Measurements from ENCODE around the gene DCAF6. TPM values are rescaled to one million over a fixed set of nuclear protein-coding genes. Genes with fewer than 3 reads are reported as not detected.

The DCAF6 gene
- total and polyA plus RNA-seq, 5 donors, result 124 to 192 (median 175) TPM

DNA sequence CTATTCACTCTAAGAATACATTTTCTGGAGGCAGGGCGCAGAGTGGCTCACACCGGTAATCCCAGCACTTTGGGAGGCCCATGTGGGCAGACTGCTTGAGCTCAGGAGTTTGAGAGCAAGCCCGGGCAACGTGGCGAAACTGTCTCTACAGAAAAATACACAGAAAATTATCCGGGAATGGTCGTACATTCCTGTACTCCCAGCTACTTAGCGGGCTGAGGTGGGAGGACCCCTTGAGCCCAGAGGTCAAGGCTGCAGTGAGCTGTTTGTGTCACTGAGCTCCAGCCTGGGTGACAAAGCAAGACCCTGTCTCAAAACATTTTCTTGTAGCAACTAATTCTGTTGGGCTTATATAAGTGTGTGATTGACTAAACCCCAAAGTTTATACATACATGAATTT lies 169.8 kb downstream of the DCAF6 start:
- ATAC-seq, result no peak
- Histone ChIP-seq H3K27ac (ENCODE audit: low read length) (no peak overlapping the region), H3K9me3 (ENCODE audit: control insufficient read depth, low read length) (no peaks in the 10 kb centered on the region), H3K4me3 (ENCODE audit: low read length) (no peak overlapping the region), H3K27me3 (ENCODE audit: control insufficient read depth, insufficient read depth) (no peaks in the 10 kb centered on the region), H3K4me1 (ENCODE audit: control insufficient read depth, insufficient read depth, low read length) (no peaks in the 10 kb centered on the region)
- no peak for DNase-seq
- intact Hi-C loops (cut with DNase I), result no loop called here
- 88% methylated on average over 8 of the region's 8 CpGs for WGBS

DNA sequence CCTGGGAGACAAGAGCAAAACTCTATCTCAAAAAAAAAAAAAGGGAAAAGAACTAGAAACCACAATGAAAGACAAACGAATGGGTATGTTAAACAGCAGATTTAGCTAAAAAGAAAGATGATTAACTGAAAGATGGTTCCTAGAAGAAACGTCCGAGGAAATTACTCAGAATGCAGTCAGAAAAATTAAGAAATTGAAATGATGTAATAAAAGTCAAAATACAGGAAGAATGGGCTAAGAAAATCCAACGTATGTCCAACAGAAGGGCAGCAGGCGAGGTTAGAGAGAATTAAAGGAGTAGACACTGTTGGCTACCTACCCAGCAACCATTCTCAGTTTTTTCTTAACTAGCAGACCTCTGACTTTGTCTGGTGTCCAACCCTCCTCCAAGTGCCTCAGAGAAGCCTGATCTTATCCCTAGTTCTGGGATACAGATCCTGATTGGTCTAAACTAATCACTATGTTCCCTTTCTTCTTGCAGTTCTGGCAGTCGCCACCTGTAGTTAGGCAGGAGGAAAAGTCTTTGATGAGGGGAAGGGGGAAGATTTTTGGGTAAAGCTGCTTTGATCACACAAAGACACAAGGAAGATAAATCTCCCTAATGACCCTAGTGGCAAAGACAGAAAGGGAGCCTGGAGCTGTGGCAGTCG lies 174.5 kb downstream of the DCAF6 start:
- Histone ChIP-seq H3K27me3 (ENCODE audit: control insufficient read depth, insufficient read depth) (no peaks in the 10 kb centered on the region), H3K4me1 (ENCODE audit: control insufficient read depth, insufficient read depth, low read length) (no peaks in the 10 kb centered on the region), H3K4me3 (ENCODE audit: low read length) (no peak overlapping the region), H3K9me3 (ENCODE audit: control insufficient read depth, low read length) (no peaks in the 10 kb centered on the region), H3K27ac (ENCODE audit: low read length) (no peak overlapping the region)
- DNase-seq, result no peak
- intact Hi-C loops (cut with DNase I), result no loop called here
- ATAC-seq, result no peak
- 83% methylated on average over 7 of the region's 7 CpGs for WGBS

DNA sequence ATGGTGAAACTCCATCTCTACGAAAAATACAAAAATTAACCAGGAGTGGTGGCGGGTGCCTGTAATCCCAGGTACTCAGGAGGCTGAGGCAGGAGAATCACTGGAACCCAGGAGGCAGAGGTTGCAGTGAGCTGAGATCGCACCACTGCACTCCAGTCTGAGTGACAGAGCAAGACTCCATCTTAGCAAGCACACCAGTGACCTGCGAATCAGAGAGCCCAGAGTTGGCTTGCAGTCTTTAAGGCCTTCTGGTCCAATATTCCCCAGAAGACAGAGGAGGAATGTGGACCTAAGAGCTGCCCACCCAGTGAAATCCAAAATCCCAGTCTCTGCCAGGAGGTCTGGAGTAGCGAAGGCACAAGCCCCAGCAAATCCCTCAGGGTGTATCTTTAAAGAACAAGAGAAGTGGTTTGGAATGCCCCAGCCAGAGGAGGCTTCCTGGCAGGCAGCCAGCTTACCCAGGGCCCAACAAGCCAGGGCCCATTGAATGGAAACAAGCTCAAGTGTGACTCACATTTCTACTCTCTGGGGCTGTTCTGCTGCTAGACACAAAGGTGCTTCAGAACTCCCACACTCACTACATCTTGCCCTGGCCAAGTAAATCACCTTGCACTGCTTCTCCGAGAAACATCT lies 176.3 kb downstream of the DCAF6 start:
- intact Hi-C loops (cut with DNase I), result no loop called here
- H3K9me3 ChIP-seq (ENCODE audit: control insufficient read depth, low read length), result no peaks in the 10 kb centered on the region
- DNase-seq (peak; percentile 43 to 73 (median 64)), ATAC-seq (peak; percentile 26 to 41)
- H3K27me3 ChIP-seq (ENCODE audit: control insufficient read depth, insufficient read depth), result no peaks in the 10 kb centered on the region
- H3K4me1 ChIP-seq (ENCODE audit: control insufficient read depth, insufficient read depth, low read length), result no peaks in the 10 kb centered on the region
- WGBS, result 92% methylated on average over 6 of the region's 6 CpGs
- no peak overlapping the region for H3K27ac ChIP-seq (ENCODE audit: low read length)
- no peak overlapping the region for H3K4me3 ChIP-seq (ENCODE audit: low read length)

DNA sequence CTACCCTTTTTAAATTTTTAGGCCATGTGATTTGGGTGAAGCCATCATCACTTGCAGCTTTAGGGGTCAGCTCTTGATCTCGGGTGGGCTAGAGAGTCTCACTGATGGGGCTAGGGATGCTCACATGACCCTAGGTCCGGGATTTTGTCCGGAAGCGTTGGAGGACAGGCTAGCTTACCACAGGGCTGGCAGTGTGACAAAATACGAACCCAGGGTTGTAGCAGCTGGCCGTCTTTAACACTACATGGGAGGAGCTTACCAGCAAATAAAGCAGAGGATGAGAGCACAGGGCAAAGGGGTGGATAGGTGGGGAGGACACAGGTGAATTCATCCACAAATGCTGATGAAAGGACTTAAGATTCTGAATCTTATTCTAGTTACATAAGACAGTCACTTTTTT lies 178.4 kb downstream of the DCAF6 start:
- Histone ChIP-seq H3K4me3 (ENCODE audit: low read length) (no peak overlapping the region), H3K27ac (ENCODE audit: low read length) (no peak overlapping the region), H3K4me1 (ENCODE audit: control insufficient read depth, insufficient read depth, low read length) (no peaks in the 10 kb centered on the region), H3K27me3 (ENCODE audit: control insufficient read depth, insufficient read depth) (no peaks in the 10 kb centered on the region), H3K9me3 (ENCODE audit: control insufficient read depth, low read length) (no peaks in the 10 kb centered on the region)
- 69% methylated on average over 6 of the region's 6 CpGs for WGBS
- ATAC-seq, result peak in 1 of 2 donors; percentile 36
- intact Hi-C loops (cut with DNase I), result no loop called here
- DNase-seq, result no peak

DNA sequence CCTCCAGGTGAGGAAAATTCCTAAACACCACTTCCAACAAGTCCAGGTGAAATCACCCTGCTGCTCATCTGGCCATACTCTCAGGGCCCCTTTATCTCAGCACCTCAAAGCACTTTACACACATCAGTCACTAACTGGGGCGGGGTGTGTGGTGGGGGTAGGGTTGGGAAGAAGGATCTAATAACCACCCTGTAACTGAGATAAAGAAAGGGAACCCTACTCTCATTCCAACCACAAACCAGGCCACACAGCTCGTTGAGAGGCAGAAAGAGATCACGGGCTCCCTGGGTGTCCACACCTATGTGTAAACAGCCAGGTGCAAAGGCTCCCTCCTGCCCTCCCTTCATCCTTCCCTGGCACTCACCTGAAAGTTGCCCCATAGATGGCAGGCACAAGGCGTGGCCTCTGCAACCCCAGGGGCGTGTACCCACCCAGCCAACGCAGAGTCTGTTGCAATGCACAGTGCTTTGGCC lies 179.9 kb downstream of the DCAF6 start:
- WGBS, result 91% methylated on average over 6 of the region's 6 CpGs
- DNase-seq, result no peak
- intact Hi-C loops (cut with DNase I), result no loop called here
- H3K4me1 ChIP-seq (ENCODE audit: control insufficient read depth, insufficient read depth, low read length), result peaks cover under 1% of the 10 kb centered on the region
- ATAC-seq, result no peak
- H3K27me3 ChIP-seq (ENCODE audit: control insufficient read depth, insufficient read depth), result no peaks in the 10 kb centered on the region
- H3K27ac ChIP-seq (ENCODE audit: low read length), result no peak overlapping the region
- no peaks in the 10 kb centered on the region for H3K9me3 ChIP-seq (ENCODE audit: control insufficient read depth, low read length)
- no peak overlapping the region for H3K4me3 ChIP-seq (ENCODE audit: low read length)

DNA sequence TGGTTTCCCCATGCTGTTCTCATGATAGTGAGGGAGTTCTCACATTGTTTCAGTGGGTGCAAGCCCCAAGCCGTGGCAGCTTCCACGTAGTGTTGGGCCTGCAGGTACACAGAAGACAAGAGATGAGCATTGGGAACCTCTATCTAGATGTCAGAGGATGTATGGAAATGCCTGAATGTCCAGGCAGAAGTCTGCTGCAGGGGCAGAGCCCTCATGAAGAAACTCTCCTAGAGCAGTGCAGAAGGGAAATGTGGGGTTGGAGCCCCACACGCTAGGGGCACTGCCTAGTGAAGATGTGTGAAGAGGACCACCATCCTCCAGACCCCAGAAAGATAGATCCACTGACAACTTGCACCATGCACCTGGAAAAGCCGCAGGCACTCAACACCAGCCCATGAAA lies 183.3 kb downstream of the DCAF6 start:
- Histone ChIP-seq H3K27me3 (ENCODE audit: control insufficient read depth, insufficient read depth) (no peaks in the 10 kb centered on the region), H3K4me3 (ENCODE audit: low read length) (no peak overlapping the region), H3K4me1 (ENCODE audit: control insufficient read depth, insufficient read depth, low read length) (peaks cover 11% of the 10 kb centered on the region), H3K9me3 (ENCODE audit: control insufficient read depth, low read length) (no peaks in the 10 kb centered on the region), H3K27ac (ENCODE audit: low read length) (no peak overlapping the region)
- intact Hi-C loops (cut with DNase I), result no loop called here
- no peak for ATAC-seq
- DNase-seq, result no peak
- 97% methylated on average over 4 of the region's 4 CpGs for WGBS

DNA sequence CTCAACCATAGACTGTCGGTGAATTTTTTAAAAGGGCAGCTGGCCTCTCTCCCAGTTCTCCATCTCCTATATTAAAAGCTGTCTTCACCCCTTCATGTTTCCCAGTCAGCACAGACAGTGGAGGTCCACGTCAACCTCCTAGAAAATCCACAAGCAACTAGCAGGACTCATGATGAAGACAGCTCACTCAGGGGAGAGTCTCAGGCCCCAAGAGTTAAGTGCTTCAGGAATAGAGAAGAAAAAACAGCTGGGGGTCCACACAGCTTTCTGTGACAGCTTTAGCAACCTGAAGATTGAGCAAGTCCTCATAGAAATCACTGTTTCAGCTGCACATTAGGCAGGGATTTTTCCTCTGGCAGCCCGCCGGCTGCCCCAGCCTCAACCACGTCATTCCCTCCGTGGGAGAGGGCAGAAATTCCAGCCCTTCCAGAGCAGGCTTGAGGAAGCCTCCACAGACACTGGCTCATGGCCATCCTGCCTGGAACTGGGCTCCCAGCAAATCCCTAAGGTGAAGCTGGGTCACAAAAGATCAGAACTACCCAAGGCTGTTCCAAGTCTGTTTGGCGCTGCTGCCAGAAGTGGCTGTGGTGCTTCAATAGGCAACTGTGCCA lies 185.0 kb downstream of the DCAF6 start:
- no peaks in the 10 kb centered on the region for H3K9me3 ChIP-seq (ENCODE audit: control insufficient read depth, low read length)
- peak; percentile 96 for ATAC-seq
- intact Hi-C loops (cut with DNase I), result no loop called here
- 23% methylated on average over 7 of the region's 7 CpGs for WGBS
- H3K4me1 ChIP-seq (ENCODE audit: control insufficient read depth, insufficient read depth, low read length), result peaks cover 11% of the 10 kb centered on the region
- peak overlapping the region; percentile 66 for H3K27ac ChIP-seq (ENCODE audit: low read length)
- DNase-seq, result peak; percentile 90 to 95 (median 94)
- no peaks in the 10 kb centered on the region for H3K27me3 ChIP-seq (ENCODE audit: control insufficient read depth, insufficient read depth)
- no peak overlapping the region for H3K4me3 ChIP-seq (ENCODE audit: low read length)

DNA sequence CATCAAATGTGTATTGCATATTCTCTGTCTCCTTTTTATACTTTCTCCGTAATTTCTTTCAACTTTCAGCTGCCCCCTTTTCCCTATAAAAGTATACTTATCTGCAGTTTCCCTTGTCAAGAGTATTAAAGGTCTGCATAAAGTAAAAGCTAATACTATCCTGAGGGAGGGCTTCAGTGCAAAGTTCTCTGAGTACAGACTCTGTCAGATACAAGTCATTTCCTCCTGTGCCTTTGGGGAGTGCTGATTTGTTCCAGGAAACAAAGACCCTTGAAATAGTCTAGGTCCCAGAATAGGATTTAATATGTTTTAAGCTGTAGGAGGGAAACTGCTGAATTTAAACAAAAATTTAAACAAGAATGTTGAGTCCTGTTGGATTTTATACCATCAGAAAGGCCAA lies 188.6 kb downstream of the DCAF6 start:
- intact Hi-C loops (cut with DNase I), result no loop called here
- H3K27me3 ChIP-seq (ENCODE audit: control insufficient read depth, insufficient read depth), result no peaks in the 10 kb centered on the region
- WGBS, result 82% methylated on average over 1 of the region's 1 CpG
- ATAC-seq (no peak), DNase-seq (no peak)
- H3K9me3 ChIP-seq (ENCODE audit: control insufficient read depth, low read length), result no peaks in the 10 kb centered on the region
- no peak overlapping the region for H3K4me3 ChIP-seq (ENCODE audit: low read length)
- H3K4me1 ChIP-seq (ENCODE audit: control insufficient read depth, insufficient read depth, low read length), result peaks cover 11% of the 10 kb centered on the region
- H3K27ac ChIP-seq (ENCODE audit: low read length), result no peak overlapping the region

Small RNA genes lying within 50 kb of the gene (microRNA-seq; reads per million reads assigned to microRNA genes)
- 0 reads per million in 2 donors for gene MIR1255B2

Other genes with a start within 250 kb of the DCAF6 start
- gene MPZL1, start 214.7 kb upstream of the DCAF6 start, total RNA-seq, result 10 to 100 TPM; 36.3 to 73.7 (median 61.1) TPM
- gene MPZL1, start 214.7 kb upstream of the DCAF6 start, polyA plus RNA-seq, result 20.4 TPM
- under 1 TPM; 0.09 to 0.50 (median 0.33) TPM for gene ADCY10, start 22.5 kb upstream of the DCAF6 start, total RNA-seq
- gene ADCY10, start 22.5 kb upstream of the DCAF6 start, polyA plus RNA-seq, result 0.20 TPM
- gene MPC2, start 389 bp downstream of the DCAF6 start, total RNA-seq, result 100 to 1,000 TPM; 162 to 197 (median 170) TPM
- 202 TPM for gene MPC2, start 389 bp downstream of the DCAF6 start, polyA plus RNA-seq
- gene GPR161, start 200.2 kb downstream of the DCAF6 start, total RNA-seq, result 1 to 10 TPM; 3.8 to 5.9 (median 4.9) TPM
- gene GPR161, start 200.2 kb downstream of the DCAF6 start, polyA plus RNA-seq, result 2.3 TPM
- gene TIPRL, start 242.3 kb downstream of the DCAF6 start, total RNA-seq, result 10 to 100 TPM; 22.5 to 28.8 (median 26.4) TPM
- 17.0 TPM for gene TIPRL, start 242.3 kb downstream of the DCAF6 start, polyA plus RNA-seq

Data from right cardiac atrium (tissue), 5 donors.